ENCODE measurements around the gene SIRPA.
"Not testable (repeated sequence)": the region's sequence is repeated elsewhere in the genome, so short reads cannot be mapped to it uniquely, and the experiment has no call there.

SIRPA gene

GRCh38 chr20:1909097-1909496, 13.9 kb downstream of the SIRPA start:
- DNase-seq, result no peak

- no peak for DNase-seq
Observed at GRCh38 chr20:1911536-1911935, 16.3 kb downstream of the SIRPA start.

- DNase-seq, result no peak
Observed at GRCh38 chr20:1912053-1912452, 16.8 kb downstream of the SIRPA start.

- DNase-seq, result no peak
Observed at GRCh38 chr20:1912646-1913045, 17.4 kb downstream of the SIRPA start.

GRCh38 chr20:1915233-1915632, 20.0 kb downstream of the SIRPA start:
- not testable (repeated sequence) for DNase-seq

GRCh38 chr20:1915725-1916124, 20.5 kb downstream of the SIRPA start:
- no peak for DNase-seq

GRCh38 chr20:1917786-1918185, 22.6 kb downstream of the SIRPA start:
- no peak for DNase-seq

GRCh38 chr20:1918491-1919165, 23.4 kb downstream of the SIRPA start:
- no peak for DNase-seq

GRCh38 chr20:1920252-1920651, 25.0 kb downstream of the SIRPA start:
- no peak for DNase-seq

- no peak for DNase-seq
Observed at GRCh38 chr20:1920826-1921225, 25.6 kb downstream of the SIRPA start.

- DNase-seq, result not testable (repeated sequence)
Observed at GRCh38 chr20:1921985-1922384, 26.8 kb downstream of the SIRPA start.

GRCh38 chr20:1922786-1923185, 27.6 kb downstream of the SIRPA start:
- DNase-seq, result no peak

GRCh38 chr20:1924910-1925861, 30.0 kb downstream of the SIRPA start:
- no peak for DNase-seq

GRCh38 chr20:1926237-1926636, 31.0 kb downstream of the SIRPA start:
- no peak for DNase-seq

GRCh38 chr20:1927217-1927616, 32.0 kb downstream of the SIRPA start:
- DNase-seq, result no peak

GRCh38 chr20:1928154-1928553, 32.9 kb downstream of the SIRPA start:
- no peak for DNase-seq

- DNase-seq, result no peak
Observed at GRCh38 chr20:1928782-1929181, 33.6 kb downstream of the SIRPA start.

GRCh38 chr20:1929460-1929859, 34.3 kb downstream of the SIRPA start:
- no peak for DNase-seq

- DNase-seq, result no peak
Observed at GRCh38 chr20:1930165-1930564, 35.0 kb downstream of the SIRPA start.

- DNase-seq, result no peak
Observed at GRCh38 chr20:1931830-1932229, 36.6 kb downstream of the SIRPA start.

- DNase-seq, result no peak
Observed at GRCh38 chr20:1932971-1933370, 37.8 kb downstream of the SIRPA start.

GRCh38 chr20:1933465-1933870, 38.3 kb downstream of the SIRPA start:
- no peak for DNase-seq

- DNase-seq, result no peak
Observed at GRCh38 chr20:1934156-1934555, 38.9 kb downstream of the SIRPA start.

All from SIG-M5 (cell line).